H9 (cell line): Measurements from ENCODE around the gene RNF175. TPM values are rescaled to one million over a fixed set of nuclear protein-coding genes. Genes with fewer than 3 reads are reported as not detected.

ENCODE experiments used
- DNase-seq: peaks from one replicate; pipeline ENCODE4 v3.0.0-alpha.2; 2017
- H2AFZ ChIP-seq: one replicate; pipeline ENCODE4 v1.6.1; 2013; ENCODE audit warnings: mild to moderate bottlenecking, low read length, control low read depth, moderate library complexity
- H2AK5ac ChIP-seq: 2 replicates; pipeline ENCODE4 v1.6.1; 2013; ENCODE audit warnings: low read length, control low read depth, mixed read lengths; ENCODE audit not compliant: insufficient read length
- H2BK120ac ChIP-seq: one replicate; pipeline ENCODE4 v1.6.1; 2013; ENCODE audit warnings: low read depth, mild to moderate bottlenecking, low read length, control low read depth, inconsistent platforms; ENCODE audit not compliant: poor library complexity, severe bottlenecking
- H2BK12ac ChIP-seq: 2 replicates; pipeline ENCODE4 v1.6.1; 2013; ENCODE audit warnings: low read length, control low read depth, mixed read lengths, low read depth; ENCODE audit not compliant: insufficient read length
- H2BK15ac ChIP-seq: 2 replicates; pipeline ENCODE4 v1.6.1; 2013; ENCODE audit warnings: low read depth, low read length, control low read depth
- H2BK20ac ChIP-seq: one replicate; pipeline ENCODE4 v1.6.1; 2013; ENCODE audit warnings: low read depth, mild to moderate bottlenecking, low read length, control low read depth, inconsistent platforms; ENCODE audit not compliant: poor library complexity, severe bottlenecking
- H2BK5ac ChIP-seq: 2 replicates; pipeline ENCODE4 v1.6.1; 2013; ENCODE audit warnings: low read length, control low read depth, mixed read lengths; ENCODE audit not compliant: insufficient read length
- H3K14ac ChIP-seq: 2 replicates; pipeline ENCODE4 v1.6.1; 2013; ENCODE audit warnings: low read length, control low read depth; ENCODE audit not compliant: insufficient read depth
- H3K18ac ChIP-seq: 2 replicates; pipeline ENCODE4 v1.6.1; 2013; ENCODE audit warnings: low read depth, mild to moderate bottlenecking, mixed read lengths, low read length, control low read depth; ENCODE audit not compliant: insufficient read length
- H3K23ac ChIP-seq: 2 replicates; pipeline ENCODE4 v1.6.1; 2013; ENCODE audit warnings: low read length, control low read depth, mixed read lengths, low read depth; ENCODE audit not compliant: insufficient read length
- H3K23me2 ChIP-seq: 2 replicates; pipeline ENCODE4 v1.6.1; 2013; ENCODE audit warnings: low read depth, mild to moderate bottlenecking, mixed read lengths, low read length, control low read depth; ENCODE audit not compliant: insufficient read length, poor library complexity, severe bottlenecking
- H3K27ac ChIP-seq: 2 replicates; pipeline ENCODE4 v1.5.1; 2013; ENCODE audit warnings: low read length, control low read depth, mixed read lengths, low read depth; ENCODE audit not compliant: insufficient read length
- H3K27me3 ChIP-seq: 2 replicates; pipeline ENCODE4 v1.6.1; 2013; ENCODE audit warnings: low read length, control low read depth, inconsistent platforms; ENCODE audit not compliant: insufficient read depth
- H3K4ac ChIP-seq: 2 replicates; pipeline ENCODE4 v1.6.1; 2013; ENCODE audit warnings: low read depth, mild to moderate bottlenecking, control low read depth, inconsistent platforms, low read length, moderate library complexity
- H3K4me1 ChIP-seq: 2 replicates; pipeline ENCODE4 v1.6.1; 2013; ENCODE audit warnings: low read length, control low read depth, inconsistent platforms; ENCODE audit not compliant: insufficient read depth
- H3K4me2 ChIP-seq: 2 replicates; pipeline ENCODE4 v1.6.1; 2013; ENCODE audit warnings: low read length, control low read depth, mixed read lengths; ENCODE audit not compliant: insufficient read length, insufficient read depth
- H3K56ac ChIP-seq: 2 replicates; pipeline ENCODE4 v1.6.1; 2013; ENCODE audit warnings: low read depth, mild to moderate bottlenecking, mixed read lengths, low read length, control low read depth; ENCODE audit not compliant: insufficient read length
- H3K79me1 ChIP-seq: 2 replicates; pipeline ENCODE4 v1.6.1; 2013; ENCODE audit warnings: low read depth, mild to moderate bottlenecking, moderate library complexity, low read length, control low read depth, inconsistent platforms; ENCODE audit not compliant: insufficient read depth, poor library complexity, severe bottlenecking
- H3K79me2 ChIP-seq: 2 replicates; pipeline ENCODE4 v1.6.1; 2013; ENCODE audit warnings: low read length, control low read depth, inconsistent platforms; ENCODE audit not compliant: insufficient read depth
- H3K9ac ChIP-seq: 2 replicates; pipeline ENCODE4 v1.6.1; 2013; ENCODE audit warnings: low read length, control low read depth, mixed read lengths; ENCODE audit not compliant: insufficient read length; ENCODE audit errors: extremely low read depth
- H3K9me3 ChIP-seq: one replicate; pipeline ENCODE4 v1.6.1; 2013; ENCODE audit warnings: low read depth, low read length, inconsistent platforms; ENCODE audit not compliant: control insufficient read depth
- H3T11ph ChIP-seq: one replicate; pipeline ENCODE4 v1.6.1; 2013; ENCODE audit warnings: mild to moderate bottlenecking, low read length, control low read depth, inconsistent platforms
- H4K20me1 ChIP-seq: one replicate; pipeline ENCODE4 v1.6.1; 2013; ENCODE audit not compliant: control insufficient read depth, insufficient read length, insufficient read depth
- H4K5ac ChIP-seq: 2 replicates; pipeline ENCODE4 v1.6.1; 2013; ENCODE audit warnings: low read depth, mild to moderate bottlenecking, mixed read lengths, low read length, control low read depth; ENCODE audit not compliant: insufficient read length
- H4K8ac ChIP-seq: replicated peaks from 2 replicates; pipeline ENCODE4 v1.6.1; 2013; ENCODE audit warnings: low read length, control low read depth, mixed read lengths, low read depth; ENCODE audit not compliant: insufficient read length
- H4K91ac ChIP-seq: 2 replicates; pipeline ENCODE4 v1.6.1; 2013; ENCODE audit warnings: low read depth, mild to moderate bottlenecking, moderate library complexity, mixed read lengths, low read length, control low read depth; ENCODE audit not compliant: insufficient read length
- H3K27ac Mint-ChIP-seq, 3 experiments: 2 replicates in 2 of 3; 3 replicates in 1 of 3; pipeline ENCODE4 v1.8.0; 2020 to 2021; ENCODE audit warnings: mixed read lengths in 3 of 3, mild to moderate bottlenecking in 1 of 3, moderate library complexity in 1 of 3
- H3K27me3 Mint-ChIP-seq: 2 replicates; pipeline ENCODE4 v1.8.0; 2021; ENCODE audit warnings: low read depth, mild to moderate bottlenecking, moderate library complexity, mixed read lengths
- H3K36me3 Mint-ChIP-seq, 3 experiments: 2 replicates in 2 of 3; 3 replicates in 1 of 3; pipeline ENCODE4 v1.8.0; 2020 to 2021; ENCODE audit warnings: low read depth in 3 of 3, mixed read lengths in 3 of 3; ENCODE audit not compliant: insufficient read depth in 1 of 3
- H3K4me1 Mint-ChIP-seq, 2 experiments: 2 replicates each; pipeline ENCODE4 v1.8.0; 2020; ENCODE audit warnings: mixed read lengths in 2 of 2
- H3K4me3 Mint-ChIP-seq, 2 experiments: 2 replicates in 1 of 2; 3 replicates in 1 of 2; pipeline ENCODE4 v1.8.0; 2020 to 2021; ENCODE audit warnings: mild to moderate bottlenecking in 2 of 2, mixed read lengths in 2 of 2, moderate library complexity in 1 of 2
- H3K9me3 Mint-ChIP-seq, 2 experiments: 2 replicates in 1 of 2; 3 replicates in 1 of 2; pipeline ENCODE4 v1.8.0; 2020; ENCODE audit warnings: mild to moderate bottlenecking in 2 of 2, mixed read lengths in 2 of 2, moderate library complexity in 1 of 2
- CTCF ChIP-seq: fragments of 200-600 bp; sonication (generic); conservative IDR thresholded peaks from 3 replicates; pipeline ENCODE4 v1.8.0; 2021; ENCODE audit warnings: antibody characterized with exemption, mild to moderate bottlenecking
- WGBS: extraction: QIAGEN DNeasy Blood & Tissue Kit; methylation state at CpG from one replicate; pipeline ENCODE4 v1.1.7; 2013; ENCODE audit warnings: missing lambda C conversion rate, low lambda C conversion rate, mixed read lengths; ENCODE audit not compliant: insufficient read length; ENCODE audit errors: extremely low coverage; 5-methylcytosine and 5-hydroxymethylcytosine counted together
- total RNA-seq: library from RNA; stranded (reverse); gene quantifications from 2 replicates; pipeline ENCODE4 v1.2.1, GENCODE V29; 2021

RNF175 gene
- total RNA-seq, 1 experiment from 2014 or later: 4.3 TPM

DNA sequence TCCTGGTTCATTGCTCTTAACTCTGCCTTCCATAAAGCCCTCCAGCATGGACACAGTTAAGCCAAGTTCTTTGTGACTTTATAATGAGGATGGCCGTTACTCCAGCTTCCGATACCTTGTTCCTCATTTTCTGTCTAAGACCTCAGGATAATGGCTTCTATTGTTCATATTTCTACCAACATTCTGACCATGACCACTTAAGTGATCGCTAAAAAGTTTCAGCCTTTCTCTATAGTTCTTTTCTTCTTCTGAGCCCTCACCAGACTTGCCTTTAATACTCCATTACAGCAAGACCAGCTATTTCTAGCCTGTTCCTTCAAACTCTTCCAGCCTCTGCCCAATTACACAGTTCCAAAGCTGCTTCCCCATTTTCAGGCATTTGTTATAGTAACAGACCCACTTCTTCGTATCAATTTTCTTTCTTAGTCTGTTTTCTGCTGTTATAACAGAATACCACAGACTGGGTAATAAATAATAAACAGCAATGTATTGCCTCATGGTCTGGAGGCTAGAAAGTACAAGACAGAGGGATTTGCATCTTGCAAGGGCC is 12.3 kb downstream of the RNF175 start:
- H3K14ac ChIP-seq: no peak overlapping the region
- no peak overlapping the region for H3K4ac ChIP-seq
- no peak overlapping the region for H2BK12ac ChIP-seq
- no peak overlapping the region for H3K23ac ChIP-seq
- no peak overlapping the region for H3T11ph ChIP-seq
- no peak overlapping the region for H3K27ac ChIP-seq
- no peak overlapping the region for H3K9ac ChIP-seq
- H2BK20ac ChIP-seq: no peak overlapping the region
- no CpG with 5 or more reads among the region's 4 CpGs for WGBS
- no peak overlapping the region for H2AK5ac ChIP-seq
- H3K23me2 ChIP-seq: no peaks in the 10 kb centered on the region
- no peak overlapping the region for H2AFZ ChIP-seq
- no peak overlapping the region for H3K56ac ChIP-seq
- no peak overlapping the region for H3K4me3 Mint-ChIP-seq
- no peak overlapping the region for H4K91ac ChIP-seq
- no peaks in the 10 kb centered on the region for H3K27me3 Mint-ChIP-seq
- H4K5ac ChIP-seq: no peak overlapping the region
- H3K27me3 ChIP-seq: no peaks in the 10 kb centered on the region
- H3K4me2 ChIP-seq: no peak overlapping the region
- H4K8ac ChIP-seq: no peak overlapping the region
- no peak overlapping the region for H2BK120ac ChIP-seq
- DNase-seq: no peak
- no peak for TF ChIP-seq CTCF
- H2BK5ac ChIP-seq: no peak overlapping the region
- H3K9me3 Mint-ChIP-seq: no peaks in the 10 kb centered on the region
- H3K9me3 ChIP-seq: no peaks in the 10 kb centered on the region
- no peaks in the 10 kb centered on the region for H4K20me1 ChIP-seq
- peaks cover 2 to 5% of the 10 kb centered on the region in 2 experiments; a peak in 1 of 4 replicates for H3K4me1 Mint-ChIP-seq
- peaks cover 2 to 9% (median 4%) of the 10 kb centered on the region in 3 experiments; a peak in 3 of 7 replicates for H3K36me3 Mint-ChIP-seq
- no peak overlapping the region for H3K27ac Mint-ChIP-seq
- no peaks in the 10 kb centered on the region for H3K4me1 ChIP-seq
- no peaks in the 10 kb centered on the region for H3K79me1 ChIP-seq
- H3K18ac ChIP-seq: no peak overlapping the region
- H3K79me2 ChIP-seq: no peaks in the 10 kb centered on the region
- H2BK15ac ChIP-seq: no peak overlapping the region
